Activated T-cell treated with anti-CD3 and anti-CD28 coated beads, Interleukin-2, amount 50 U/mL, for 72 hours (primary cell): ENCODE data around the gene OR2H2. TPM values are rescaled to one million over a fixed set of nuclear protein-coding genes. Genes with fewer than 3 reads are reported as not detected.

Source experiments
- ATAC-seq, 2 donors: fragments of 150-1000 bp; cut with Tn5 transposase; replicated peaks in 1 of 2; 2 replicates each; pipeline ENCODE4 v1.10.0; 2021; ENCODE audit warnings: moderate library complexity in 2 of 2, mild to moderate bottlenecking in 1 of 2
- DNase-seq, 2 donors: peaks; one replicate each; pipeline ENCODE4 v3.0.0; 2021 to 2022; ENCODE audit warnings: mixed read lengths in 1 of 2
- H3K27ac Mint-ChIP-seq: one replicate; pipeline ENCODE4 v1.8.0; 2022; ENCODE audit warnings: mild to moderate bottlenecking, moderate library complexity, mixed read lengths
- H3K27me3 Mint-ChIP-seq: one replicate; pipeline ENCODE4 v1.8.0; 2022; ENCODE audit warnings: low read depth, mixed read lengths
- H3K36me3 Mint-ChIP-seq, 2 donors: one replicate each; pipeline ENCODE4 v1.8.0; 2022; ENCODE audit warnings: mixed read lengths in 2 of 2, mild to moderate bottlenecking in 1 of 2; ENCODE audit not compliant: insufficient read depth in 2 of 2
- H3K4me1 Mint-ChIP-seq: one replicate; pipeline ENCODE4 v1.8.0; 2022; ENCODE audit warnings: low read depth, mixed read lengths
- H3K4me3 Mint-ChIP-seq, 2 donors: one replicate each; pipeline ENCODE4 v1.8.0; 2022; ENCODE audit warnings: mild to moderate bottlenecking in 2 of 2, mixed read lengths in 2 of 2, moderate library complexity in 2 of 2
- H3K9me3 Mint-ChIP-seq, 2 donors: one replicate each; pipeline ENCODE4 v1.8.0; 2022; ENCODE audit warnings: mixed read lengths in 2 of 2
- total RNA-seq, 2 donors: library from RNA; stranded (reverse); gene quantifications; one replicate each; pipeline ENCODE4 v1.2.3, GENCODE V29; 2022

Gene OR2H2
- total RNA-seq, 2 donors from 2014 or later, result not detected

- H3K4me3 Mint-ChIP-seq, result no peak overlapping the region
- H3K27ac Mint-ChIP-seq, result no peak overlapping the region
- DNase-seq (no peak), ATAC-seq (no peak)
- H3K27me3 Mint-ChIP-seq, result no peaks in the 10 kb centered on the region
- H3K9me3 Mint-ChIP-seq, result no peaks in the 10 kb centered on the region
- H3K4me1 Mint-ChIP-seq, result no peaks in the 10 kb centered on the region
- H3K36me3 Mint-ChIP-seq, result no peaks in the 10 kb centered on the region
These were observed 17.8 kb downstream of the OR2H2 start for GRCh38 chr6:29602564-29603361.

DNA sequence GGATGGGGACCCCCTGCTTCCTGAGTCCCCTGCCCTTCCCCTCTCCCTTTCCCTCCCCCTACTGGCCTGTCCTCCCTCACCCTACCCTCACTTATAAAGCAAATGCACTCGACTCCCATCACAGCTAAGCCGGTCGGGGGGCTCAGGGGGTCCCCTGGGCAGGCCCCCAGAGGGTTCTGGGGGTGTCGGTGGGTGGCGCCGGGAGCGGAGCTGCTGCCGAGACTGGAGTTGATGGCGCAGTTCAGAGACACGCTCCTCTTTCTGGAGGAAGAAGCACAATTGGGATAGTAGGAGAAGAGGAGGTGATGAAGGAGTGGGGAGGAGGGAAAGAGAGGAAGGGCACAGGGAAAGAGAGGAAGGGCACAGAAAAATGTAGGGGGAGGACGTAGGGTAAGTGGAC is 18.5 kb downstream of the OR2H2 start:
- H3K4me3 Mint-ChIP-seq, result no peak overlapping the region
- H3K36me3 Mint-ChIP-seq, result no peaks in the 10 kb centered on the region
- DNase-seq, result no peak

DNA sequence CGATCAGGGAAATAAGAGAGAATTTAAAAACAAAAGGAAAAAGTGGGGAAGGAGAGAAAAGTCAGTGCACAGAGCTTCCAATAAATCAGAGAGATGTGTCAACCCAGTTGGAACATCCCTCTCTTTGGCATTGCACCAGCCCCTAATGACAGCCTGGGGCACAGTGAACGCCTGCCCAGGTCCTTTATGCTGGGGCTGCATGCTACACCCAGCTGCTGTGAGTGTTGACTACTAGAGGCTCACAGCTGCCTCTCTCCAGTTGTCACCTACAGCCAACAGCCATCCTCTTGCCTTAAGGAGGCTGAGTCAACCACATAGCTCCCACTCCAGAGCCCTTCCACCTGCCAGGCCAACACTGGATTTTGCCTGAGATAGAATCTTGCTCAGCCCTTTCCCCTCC is 19.0 kb downstream of the OR2H2 start:
- no peaks in the 10 kb centered on the region for H3K36me3 Mint-ChIP-seq
- ATAC-seq (no peak), DNase-seq (no peak)
- H3K27ac Mint-ChIP-seq, result no peak overlapping the region
- H3K4me3 Mint-ChIP-seq, result no peak overlapping the region
- H3K27me3 Mint-ChIP-seq, result no peaks in the 10 kb centered on the region
- no peaks in the 10 kb centered on the region for H3K9me3 Mint-ChIP-seq
- H3K4me1 Mint-ChIP-seq, result no peaks in the 10 kb centered on the region

More for the DNA sequence above, 18.5 kb downstream of the OR2H2 start:
- Mint-ChIP-seq H3K27me3 (no peaks in the 10 kb centered on the region), H3K9me3 (no peaks in the 10 kb centered on the region), H3K4me1 (no peaks in the 10 kb centered on the region), H3K27ac (no peak overlapping the region)
- no peak for ATAC-seq

DNA sequence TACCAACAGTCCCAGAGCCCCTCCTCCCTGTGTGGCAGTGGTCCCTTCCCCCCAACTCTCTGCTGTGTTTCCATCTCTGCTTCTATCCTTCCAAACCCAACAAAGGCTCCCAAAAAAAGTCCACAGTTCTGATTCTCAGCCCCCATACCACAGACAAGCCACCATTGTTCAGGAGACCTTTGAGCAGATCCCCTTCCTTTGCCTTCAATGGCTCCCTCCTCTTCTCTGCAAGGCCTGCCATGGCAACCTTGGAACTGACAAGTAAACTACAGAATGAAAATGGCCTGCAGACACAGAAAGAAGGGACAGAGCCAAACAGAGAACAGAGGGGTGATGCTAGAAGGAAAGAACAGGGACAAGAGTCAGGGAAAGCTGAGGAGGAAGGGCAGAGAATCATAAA is 23.2 kb downstream of the OR2H2 start:
- H3K36me3 Mint-ChIP-seq, result no peaks in the 10 kb centered on the region
- no peak overlapping the region for H3K27ac Mint-ChIP-seq
- ATAC-seq (no peak), DNase-seq (no peak)
- H3K4me1 Mint-ChIP-seq, result no peaks in the 10 kb centered on the region
- H3K27me3 Mint-ChIP-seq, result no peaks in the 10 kb centered on the region
- no peaks in the 10 kb centered on the region for H3K9me3 Mint-ChIP-seq
- no peak overlapping the region for H3K4me3 Mint-ChIP-seq

DNA sequence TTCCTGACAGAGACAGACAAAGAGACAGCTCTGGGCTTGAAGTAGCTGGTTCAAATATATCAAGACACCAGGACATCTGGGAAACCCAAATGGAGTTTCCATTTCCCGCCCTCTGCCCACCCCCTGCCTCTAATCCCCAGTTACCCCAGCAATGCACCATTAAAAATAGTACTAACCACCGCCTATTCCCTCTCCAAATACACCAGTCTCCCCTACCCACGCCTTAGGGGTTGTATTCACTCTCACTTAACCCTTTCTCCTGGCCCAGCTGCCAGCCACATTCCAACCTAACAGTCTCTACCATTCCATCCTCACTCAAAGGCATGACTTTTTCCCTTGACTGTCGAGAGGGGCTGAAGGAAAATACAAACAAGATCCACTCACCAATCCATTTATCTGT is 25.6 kb downstream of the OR2H2 start:
- Mint-ChIP-seq H3K4me3 (no peak overlapping the region), H3K27me3 (no peaks in the 10 kb centered on the region), H3K27ac (no peak overlapping the region), H3K4me1 (no peaks in the 10 kb centered on the region), H3K36me3 (no peaks in the 10 kb centered on the region), H3K9me3 (no peaks in the 10 kb centered on the region)
- ATAC-seq (no peak), DNase-seq (no peak)

GRCh38 chr6:29611426-29611825 is 26.5 kb downstream of the OR2H2 start:
- H3K36me3 Mint-ChIP-seq, result no peaks in the 10 kb centered on the region
- DNase-seq (no peak), ATAC-seq (no peak)
- H3K27me3 Mint-ChIP-seq, result no peaks in the 10 kb centered on the region
- H3K27ac Mint-ChIP-seq, result no peak overlapping the region
- no peaks in the 10 kb centered on the region for H3K4me1 Mint-ChIP-seq
- no peaks in the 10 kb centered on the region for H3K9me3 Mint-ChIP-seq
- no peak overlapping the region for H3K4me3 Mint-ChIP-seq

GRCh38 chr6:29617782-29618554 is 33.0 kb downstream of the OR2H2 start:
- peaks cover 0 to 3% of the 10 kb centered on the region in 2 donors for H3K36me3 Mint-ChIP-seq
- H3K27ac Mint-ChIP-seq, result no peak overlapping the region
- no peak for DNase-seq
- no peak overlapping the region for H3K4me3 Mint-ChIP-seq
- no peaks in the 10 kb centered on the region for H3K9me3 Mint-ChIP-seq
- no peaks in the 10 kb centered on the region for H3K27me3 Mint-ChIP-seq
- ATAC-seq, result no peak
- H3K4me1 Mint-ChIP-seq, result no peaks in the 10 kb centered on the region

- Mint-ChIP-seq H3K27ac (no peak overlapping the region), H3K4me3 (no peak overlapping the region), H3K9me3 (no peaks in the 10 kb centered on the region), H3K4me1 (no peaks in the 10 kb centered on the region), H3K27me3 (no peaks in the 10 kb centered on the region), H3K36me3 (peaks cover 0 to 3% of the 10 kb centered on the region in 2 donors)
- ATAC-seq (no peak), DNase-seq (no peak)
These were observed 34.7 kb downstream of the OR2H2 start for GRCh38 chr6:29619578-29620160.

DNA sequence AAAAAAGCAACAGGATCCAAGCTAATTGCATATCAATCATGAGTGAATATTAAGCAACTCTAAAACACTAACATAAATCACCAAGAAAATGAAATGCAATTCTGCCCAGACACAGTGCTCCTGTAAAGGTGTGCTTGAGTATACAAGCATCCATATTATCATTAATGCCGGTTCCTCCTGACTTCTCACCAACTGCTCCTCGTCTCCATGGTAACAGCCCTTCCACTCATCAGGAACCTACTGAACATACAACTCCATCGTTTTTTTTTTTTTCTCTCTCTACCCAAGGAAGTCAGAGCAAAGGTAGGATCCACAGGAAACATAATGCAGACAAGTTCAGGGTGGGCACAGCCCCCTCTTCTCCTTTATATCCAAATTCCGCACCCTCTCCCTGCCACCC is 35.7 kb downstream of the OR2H2 start:
- no peaks in the 10 kb centered on the region for H3K27me3 Mint-ChIP-seq
- H3K27ac Mint-ChIP-seq, result peak overlapping the region; percentile 8
- DNase-seq (no peak), ATAC-seq (no peak)
- H3K4me3 Mint-ChIP-seq, result no peak overlapping the region
- H3K9me3 Mint-ChIP-seq, result no peaks in the 10 kb centered on the region
- H3K36me3 Mint-ChIP-seq, result peaks cover 0 to 3% of the 10 kb centered on the region in 2 donors
- H3K4me1 Mint-ChIP-seq, result no peaks in the 10 kb centered on the region

- Mint-ChIP-seq H3K4me3 (no peak overlapping the region), H3K4me1 (peaks cover 16% of the 10 kb centered on the region), H3K27me3 (peaks cover 12% of the 10 kb centered on the region), H3K27ac (no peak overlapping the region), H3K9me3 (no peaks in the 10 kb centered on the region), H3K36me3 (peaks cover 0 to 4% of the 10 kb centered on the region in 2 donors)
- DNase-seq, result no peak
- no peak for ATAC-seq
These were observed 39.6 kb downstream of the OR2H2 start for GRCh38 chr6:29624520-29624961.

- ATAC-seq (no peak), DNase-seq (no peak)
- H3K4me1 Mint-ChIP-seq, result peaks cover 24% of the 10 kb centered on the region
- H3K27ac Mint-ChIP-seq, result no peak overlapping the region
- peaks cover 21% of the 10 kb centered on the region for H3K27me3 Mint-ChIP-seq
- H3K36me3 Mint-ChIP-seq, result peaks cover 1 to 3% of the 10 kb centered on the region in 2 donors
- no peak overlapping the region for H3K4me3 Mint-ChIP-seq
- H3K9me3 Mint-ChIP-seq, result no peaks in the 10 kb centered on the region
These were observed 40.5 kb downstream of the OR2H2 start for GRCh38 chr6:29625337-29625930.

GRCh38 chr6:29626948-29627754 is 42.2 kb downstream of the OR2H2 start:
- ATAC-seq (no peak), DNase-seq (no peak)
- Mint-ChIP-seq H3K4me3 (peak overlapping the region; percentile 65 to 93), H3K9me3 (no peaks in the 10 kb centered on the region), H3K27me3 (peaks cover 23% of the 10 kb centered on the region), H3K4me1 (peaks cover 40% of the 10 kb centered on the region), H3K27ac (peak overlapping the region; percentile 16), H3K36me3 (peaks cover 3 to 5% of the 10 kb centered on the region in 2 donors)
